Body of pancreas (tissue), 4 donors: Measurements from ENCODE around the gene LRRTM1. TPM values are rescaled to one million over a fixed set of nuclear protein-coding genes. Genes with fewer than 3 reads are reported as not detected.

ENCODE experiments used
- ATAC-seq: fragments of 150-250 bp; one replicate; pipeline ENCODE4 v1.9.1; 2016
- DNase-seq, 4 donors: peaks; one replicate each; pipeline ENCODE4 v3.0.0-alpha.2; 2019
- H3K27ac ChIP-seq, 4 donors: fragments of 200-600 bp; sonication (generic); 1 replicate in 3 of 4; 2 replicates in 1 of 4; pipeline versions ENCODE4 v1.5.1 to v1.6.1; 2016 to 2019; ENCODE audit warnings: mild to moderate bottlenecking in 1 of 4, mixed read lengths in 1 of 4, moderate library complexity in 1 of 4
- H3K27me3 ChIP-seq, 2 donors: fragments of 200-600 bp; sonication (generic); one replicate each; pipeline ENCODE4 v1.6.0; 2016; ENCODE audit warnings: mild to moderate bottlenecking in 1 of 2
- H3K36me3 ChIP-seq, 2 donors: fragments of 200-600 bp; sonication (generic); replicated peaks in 1 of 2; 2 replicates each; pipeline ENCODE4 v1.5.1; 2016; ENCODE audit warnings: low read depth in 2 of 2; ENCODE audit not compliant: insufficient read depth in 1 of 2
- H3K4me1 ChIP-seq: fragments of 200-600 bp; sonication (generic); one replicate; pipeline ENCODE4 v1.6.0; 2016
- H3K4me3 ChIP-seq, 2 donors: fragments of 200-600 bp; sonication (generic); 1 replicate in 1 of 2; 2 replicates in 1 of 2; pipeline ENCODE4 v1.5.1; 2016 to 2019
- H3K9me3 ChIP-seq, 3 donors: fragments of 200-600 bp; sonication (generic); 1 replicate in 2 of 3; 2 replicates in 1 of 3; pipeline ENCODE4 v1.5.1; 2016
- POLR2A ChIP-seq, 3 donors: fragments of 450-650 bp; IDR thresholded peaks; one replicate each; pipeline ENCODE4 v1.6.1; 2016; ENCODE audit warnings: antibody characterized with exemption in 3 of 3, mild to moderate bottlenecking in 2 of 3
- WGBS, 2 donors: methylation state at CpG; one replicate each; pipeline ENCODE4 v1.1.5; 2017; 5-methylcytosine and 5-hydroxymethylcytosine counted together
- intact Hi-C: fragments of 100-400 bp; cut with DNase I; formaldehyde crosslinking; loops from one replicate; pipeline ENCODE4 v1.15.1; 2023
- total RNA-seq, 2 donors: library from RNA; depleted of rRNA; stranded (reverse); fragments of >200 nt; gene quantifications; one replicate each; pipeline ENCODE4 v1.1.0, GENCODE V29; 2016
- TF ChIP-seq, protein P1 (sequence below), 7 experiments: fragments of 450-650 bp in 4 of 7; fragments of 200-600 bp in 3 of 7; sonication (generic) in 3 of 7; IDR thresholded peaks; one replicate each; pipeline ENCODE4 v1.5.1; 2016 to 2019; ENCODE audit warnings: antibody characterized with exemption in 7 of 7

Gene LRRTM1
- total RNA-seq, result not detected

DNA sequence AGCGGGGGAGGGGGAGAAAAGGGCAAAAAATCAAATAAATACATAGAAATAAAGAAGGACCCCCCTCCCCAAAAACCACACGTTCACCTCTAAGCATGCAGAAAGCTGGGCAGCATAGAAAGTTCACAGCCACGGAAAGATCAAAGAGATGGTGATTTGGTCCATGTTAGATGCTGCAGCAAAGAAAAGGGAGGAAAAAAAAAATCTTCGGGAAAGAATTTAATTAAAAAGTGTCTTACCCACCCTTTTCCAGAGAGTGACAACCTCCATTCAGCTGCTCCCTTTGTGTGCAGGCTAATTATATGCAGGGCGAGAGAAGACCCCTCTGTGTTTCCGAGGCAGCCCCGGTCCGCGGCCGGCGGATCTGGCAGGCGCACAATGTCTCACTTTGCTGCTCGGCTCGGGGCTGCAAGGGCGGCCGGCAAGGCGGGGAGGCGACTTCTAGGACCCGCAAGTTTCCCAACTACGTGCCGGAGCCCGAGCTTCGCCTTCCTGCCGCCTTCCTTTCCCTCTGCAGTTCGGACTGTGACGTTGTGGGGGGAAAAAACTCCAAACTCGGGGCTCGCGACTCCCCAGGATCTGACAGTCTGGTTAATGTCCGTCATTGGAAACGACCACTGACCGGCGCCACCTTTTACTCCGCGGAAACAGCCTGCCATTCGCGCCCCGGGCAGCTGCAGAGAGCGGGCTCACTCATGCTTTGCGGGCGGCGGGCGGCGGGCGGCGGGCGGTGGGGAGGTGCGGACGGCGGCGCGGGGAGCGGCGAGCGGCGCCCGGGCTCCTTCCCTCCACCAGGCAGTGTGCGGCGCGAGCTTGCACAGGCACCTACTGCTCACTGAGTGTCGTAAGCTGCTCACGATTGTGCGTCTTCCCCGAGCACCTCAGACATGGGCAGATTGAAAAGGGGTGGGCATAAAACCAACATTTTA is at the start of gene LRRTM1:
LRRTM1 (minus strand) TSS at position 844 of the 929 bp plus-strand sequence. CDS start 933 bp downstream, outside the sequence.
- TF ChIP-seq POLR2A (IDR thresholded peaks at IDR 0.05), result no peak
- TF ChIP-seq, protein P1, sequence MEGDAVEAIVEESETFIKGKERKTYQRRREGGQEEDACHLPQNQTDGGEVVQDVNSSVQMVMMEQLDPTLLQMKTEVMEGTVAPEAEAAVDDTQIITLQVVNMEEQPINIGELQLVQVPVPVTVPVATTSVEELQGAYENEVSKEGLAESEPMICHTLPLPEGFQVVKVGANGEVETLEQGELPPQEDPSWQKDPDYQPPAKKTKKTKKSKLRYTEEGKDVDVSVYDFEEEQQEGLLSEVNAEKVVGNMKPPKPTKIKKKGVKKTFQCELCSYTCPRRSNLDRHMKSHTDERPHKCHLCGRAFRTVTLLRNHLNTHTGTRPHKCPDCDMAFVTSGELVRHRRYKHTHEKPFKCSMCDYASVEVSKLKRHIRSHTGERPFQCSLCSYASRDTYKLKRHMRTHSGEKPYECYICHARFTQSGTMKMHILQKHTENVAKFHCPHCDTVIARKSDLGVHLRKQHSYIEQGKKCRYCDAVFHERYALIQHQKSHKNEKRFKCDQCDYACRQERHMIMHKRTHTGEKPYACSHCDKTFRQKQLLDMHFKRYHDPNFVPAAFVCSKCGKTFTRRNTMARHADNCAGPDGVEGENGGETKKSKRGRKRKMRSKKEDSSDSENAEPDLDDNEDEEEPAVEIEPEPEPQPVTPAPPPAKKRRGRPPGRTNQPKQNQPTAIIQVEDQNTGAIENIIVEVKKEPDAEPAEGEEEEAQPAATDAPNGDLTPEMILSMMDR (IDR thresholded peaks at IDR 0.05), result no peak
- Histone ChIP-seq H3K9me3 (no peaks in the 10 kb centered on the region), H3K36me3 (no peaks in the 10 kb centered on the region), H3K27ac (no peak within 1 kb of the TSS), H3K4me1 (peaks cover 18% of the 10 kb centered on the region), H3K27me3 (no peaks in the 10 kb centered on the region), H3K4me3 (no peak within 1 kb of the TSS)
- WGBS, 2 donors, result 1 to 2% methylated on average over 27 to 62 of the region's 64 CpGs
- ATAC-seq, result no peak
- intact Hi-C loops, result no loop called here
- peak in 1 of 4 donors; percentile 5 for DNase-seq

DNA sequence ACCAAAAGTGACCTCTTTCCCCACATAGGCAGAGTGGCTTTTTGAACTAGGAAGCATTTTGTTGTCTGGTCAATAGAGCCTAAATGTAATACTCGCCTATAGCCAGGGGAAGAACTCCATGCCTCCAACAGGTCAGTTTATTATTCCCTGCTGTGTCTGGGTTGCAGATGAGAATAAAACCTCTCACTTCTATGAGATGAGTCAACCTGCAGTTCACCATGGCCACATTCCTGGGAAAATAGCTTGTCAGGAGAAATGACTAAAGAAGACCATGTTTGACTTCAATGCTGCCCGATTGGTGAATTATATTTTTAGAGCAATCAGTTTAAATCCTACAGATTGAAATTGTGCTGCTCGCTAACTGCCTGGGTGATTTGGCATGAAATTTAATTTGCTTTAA is 46.7 kb upstream of the LRRTM1 start:
- no peaks in the 10 kb centered on the region for H3K4me1 ChIP-seq
- H3K36me3 ChIP-seq, result no peaks in the 10 kb centered on the region
- no peak overlapping the region for H3K27ac ChIP-seq
- TF ChIP-seq POLR2A (IDR thresholded peaks at IDR 0.05), result no peak
- TF ChIP-seq, protein P1 (IDR thresholded peaks at IDR 0.05), result no peak
- DNase-seq (no peak), ATAC-seq (no peak)
- no peaks in the 10 kb centered on the region for H3K27me3 ChIP-seq
- WGBS, 2 donors, result 59 to 75% methylated on average over 3 of the region's 3 CpGs
- intact Hi-C loops, result no loop called here
- H3K9me3 ChIP-seq, result no peaks in the 10 kb centered on the region
- no peak overlapping the region for H3K4me3 ChIP-seq

GRCh38 chr2:80348953-80349352 is 44.4 kb upstream of the LRRTM1 start:
- no peak for ATAC-seq
- Histone ChIP-seq H3K27me3 (no peaks in the 10 kb centered on the region), H3K4me1 (no peaks in the 10 kb centered on the region), H3K27ac (no peak overlapping the region), H3K4me3 (no peak overlapping the region), H3K9me3 (no peaks in the 10 kb centered on the region), H3K36me3 (no peaks in the 10 kb centered on the region)
- intact Hi-C loops, result no loop called here
- no peak for DNase-seq
- TF ChIP-seq POLR2A (IDR thresholded peaks at IDR 0.05), result no peak

DNA sequence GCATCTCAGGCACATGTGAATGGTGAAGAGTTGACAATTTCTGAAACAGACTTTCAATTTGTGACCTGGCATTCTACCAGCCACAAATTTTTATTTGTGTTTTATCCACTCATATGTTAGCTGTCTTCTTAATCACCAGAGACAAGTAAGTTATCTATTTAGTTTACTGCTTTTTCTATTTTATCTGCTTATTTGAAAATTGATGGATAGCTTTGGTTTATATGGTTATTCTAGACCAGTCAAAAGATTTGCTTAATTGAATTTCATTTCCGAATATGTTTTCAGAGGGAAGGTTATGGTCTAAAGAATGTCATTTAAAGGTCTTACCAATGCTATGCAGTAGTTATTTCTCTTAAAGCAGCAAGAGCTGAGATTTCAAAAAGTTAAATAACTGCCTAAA is 43.5 kb upstream of the LRRTM1 start:
- 38 to 53% methylated on average over 1 of the region's 1 CpG for WGBS, 2 donors
- Histone ChIP-seq H3K36me3 (no peaks in the 10 kb centered on the region), H3K27ac (no peak overlapping the region), H3K4me3 (no peak overlapping the region), H3K27me3 (no peaks in the 10 kb centered on the region), H3K9me3 (no peaks in the 10 kb centered on the region), H3K4me1 (no peaks in the 10 kb centered on the region)
- ATAC-seq (no peak), DNase-seq (no peak)
- TF ChIP-seq POLR2A (IDR thresholded peaks at IDR 0.05), result no peak
- TF ChIP-seq, protein P1 (IDR thresholded peaks at IDR 0.05), result no peak
- intact Hi-C loops, result no loop called here

DNA sequence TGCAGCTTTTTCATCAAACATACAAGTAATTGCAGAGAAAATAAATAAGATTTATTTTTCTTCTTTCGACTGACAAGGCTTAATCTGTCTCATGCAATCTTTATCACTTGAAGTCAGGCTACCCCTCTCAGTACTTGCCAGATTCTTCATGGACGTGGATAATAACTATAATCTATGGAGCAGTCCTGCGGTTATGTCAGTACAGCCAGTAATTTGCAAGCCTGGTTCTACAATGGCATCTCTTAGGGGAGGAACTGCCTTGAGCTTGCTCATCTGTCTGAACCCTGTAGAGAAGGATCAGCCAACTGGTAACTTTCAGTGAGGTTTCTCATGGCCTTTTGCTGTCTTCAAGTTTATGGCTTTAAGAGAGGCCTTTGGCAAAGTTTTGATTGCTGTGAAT is 35.5 kb upstream of the LRRTM1 start:
- DNase-seq (no peak), ATAC-seq (no peak)
- WGBS, 2 donors, result 56 to 65% methylated on average over 3 of the region's 3 CpGs

More for the DNA sequence above, 35.5 kb upstream of the LRRTM1 start:
- Histone ChIP-seq H3K27ac (no peak overlapping the region), H3K36me3 (no peaks in the 10 kb centered on the region), H3K27me3 (no peaks in the 10 kb centered on the region), H3K9me3 (no peaks in the 10 kb centered on the region), H3K4me3 (no peak overlapping the region), H3K4me1 (no peaks in the 10 kb centered on the region)
- intact Hi-C loops, result no loop called here
- TF ChIP-seq, protein P1 (IDR thresholded peaks at IDR 0.05), result no peak
- no peak for TF ChIP-seq POLR2A (IDR thresholded peaks at IDR 0.05)
